ENCODE data around the gene DLEC1.

- TF ChIP-seq CTCF (IDR thresholded peaks at IDR 0.05) = no peak
- TF ChIP-seq POLR2A (IDR thresholded peaks at IDR 0.05) = no peak
- TF ChIP-seq POLR2AphosphoS5 (IDR thresholded peaks at IDR 0.05) = no peak
- TF ChIP-seq EP300 (IDR thresholded peaks at IDR 0.05; ENCODE audit: low read depth) = no peak
Observed at GRCh38 chr3:38020342-38020726, 18.7 kb upstream of the DLEC1 start.
